ENCODE results near the gene PRPF19.

- TF ChIP-seq CTCF (conservative IDR thresholded peaks at IDR 0.05) (no peak), EZH2 (IDR thresholded peaks at IDR 0.05; ENCODE audit: low read depth) (no peak)
Observed at GRCh38 chr11:60869451-60869825, 36.9 kb downstream of the PRPF19 start.

All from PC-9 (cell line).